ENCODE measurements around the gene NOL8.

The NOL8 gene

GRCh38 chr9:92266486-92266885 lies 58.7 kb downstream of the NOL8 start:
- no peak for DNase-seq (ENCODE audit: low read depth in 3 of 3)

DNA sequence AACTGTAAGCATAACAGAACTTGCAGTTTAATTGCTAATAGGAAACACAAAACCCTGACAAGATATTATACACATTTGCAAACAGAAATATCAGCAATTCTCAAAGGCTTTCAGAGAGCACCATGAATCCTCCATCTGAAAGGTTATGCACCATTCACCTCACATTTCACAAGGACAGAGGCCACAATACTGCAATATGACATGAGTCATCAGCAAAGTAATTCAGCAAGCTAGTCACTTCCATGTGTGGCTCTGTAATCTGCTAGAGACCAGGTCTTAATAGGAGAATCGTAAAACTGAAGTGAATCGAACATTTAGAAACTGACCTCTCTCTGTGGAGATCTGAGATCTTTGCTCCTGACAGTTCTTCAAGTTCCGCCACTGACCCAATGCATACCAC lies 60.0 kb downstream of the NOL8 start:
- DNase-seq (ENCODE audit: low read depth in 3 of 3) = no peak

DNA sequence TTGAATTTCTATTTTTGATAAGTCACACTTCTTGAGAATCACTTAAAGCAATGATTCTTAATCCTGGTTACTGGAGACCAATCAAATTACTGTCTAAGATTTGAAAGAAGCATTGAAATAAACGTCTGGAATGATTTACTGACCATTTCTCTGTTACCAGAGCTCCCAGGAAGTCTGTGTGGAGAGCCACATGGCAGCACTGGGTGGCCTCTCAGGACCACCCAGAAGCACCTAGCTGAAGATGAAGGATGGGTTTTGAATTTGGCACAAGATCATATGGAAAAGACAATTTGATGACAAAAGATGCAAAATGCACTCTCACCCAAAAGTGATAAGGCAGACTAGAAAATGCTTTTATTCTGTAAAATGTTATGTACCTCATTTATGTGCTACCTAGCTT lies 62.0 kb downstream of the NOL8 start:
- DNase-seq (ENCODE audit: low read depth in 3 of 3) = no peak

GRCh38 chr9:92257327-92257726 lies 67.8 kb downstream of the NOL8 start:
- DNase-seq (ENCODE audit: low read depth in 3 of 3) = no peak

DNA sequence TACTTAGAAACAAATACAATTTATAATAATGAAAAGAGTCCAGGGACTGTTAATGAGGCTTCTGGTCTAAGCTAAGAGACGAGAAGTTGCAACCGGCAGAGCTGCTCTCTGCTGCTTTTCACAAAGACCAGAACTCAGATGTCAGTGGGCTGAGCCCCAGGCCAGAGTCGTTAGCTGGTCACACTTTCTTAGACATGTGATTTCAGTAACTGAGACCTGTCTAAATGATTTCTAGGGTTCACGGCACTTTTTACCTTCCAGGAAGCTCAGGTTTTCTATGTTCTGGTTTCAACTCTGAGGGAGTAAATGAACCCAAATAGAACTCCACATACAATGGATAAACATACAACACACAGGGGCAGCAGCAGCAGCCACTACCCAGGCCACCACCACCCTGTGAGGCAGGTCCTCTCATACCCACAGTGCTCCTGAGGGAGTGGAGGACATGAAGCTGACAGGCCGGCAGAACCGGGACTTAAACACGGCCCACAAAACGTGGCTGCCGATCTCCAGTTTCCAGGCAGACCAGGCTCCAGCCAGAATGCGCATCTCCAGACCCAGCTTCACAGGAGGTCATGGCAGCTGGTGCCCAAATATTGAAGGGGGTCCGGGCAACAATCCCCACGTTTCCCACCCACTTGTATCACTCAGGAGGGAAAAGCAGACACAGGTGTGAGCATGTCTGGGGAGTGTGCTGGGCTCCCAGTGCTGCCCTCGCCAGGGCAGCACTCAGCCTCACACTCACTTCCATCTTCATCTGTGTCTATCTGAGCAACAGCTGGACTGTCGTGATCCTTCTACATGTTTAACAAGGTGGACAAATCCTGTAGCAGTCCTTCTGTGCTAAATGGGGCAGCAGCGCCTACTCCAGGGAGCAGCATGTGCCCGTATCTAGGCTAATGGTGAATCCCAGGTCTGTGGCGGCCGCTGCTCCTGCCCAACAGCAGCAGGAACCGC lies 70.5 kb downstream of the NOL8 start:
- DNase-seq (ENCODE audit: low read depth in 3 of 3) = no peak

- DNase-seq (ENCODE audit: low read depth in 3 of 3) = no peak
Measured at GRCh38 chr9:92253656-92254055, 71.5 kb downstream of the NOL8 start.

GRCh38 chr9:92247981-92248380 lies 77.2 kb downstream of the NOL8 start:
- no peak for DNase-seq (ENCODE audit: low read depth in 3 of 3)

All from stimulated activated CD4-positive, alpha-beta T cell treated with anti-CD3 and anti-CD28 coated beads, TNF-alpha, amount 100 ng/mL, for 4 hours (primary cell).